Measurements from ENCODE around the gene RASA2. TPM values are rescaled to one million over a fixed set of nuclear protein-coding genes. Genes with fewer than 3 reads are reported as not detected.

Gene RASA2
- total and polyA plus RNA-seq, 2 experiments from 2014 or later = 16.6 to 28.6 TPM

- Histone ChIP-seq H3K4me3 (no peak overlapping the region), H3K27ac (ENCODE audit: low read depth) (no peak overlapping the region), H3K9me2 (ENCODE audit: insufficient read depth) (no peaks in the 10 kb centered on the region), H3K4me1 (ENCODE audit: insufficient read depth) (no peaks in the 10 kb centered on the region; the same call in 1 of the 2 replicates), H3K4me2 (no peak overlapping the region), H4K20me1 (replicated peaks; ENCODE audit: insufficient read depth) (no peaks in the 10 kb centered on the region), H3K36me3 (ENCODE audit: insufficient read depth) (no peaks in the 10 kb centered on the region), H3K79me2 (replicated peaks; ENCODE audit: insufficient read depth) (no peaks in the 10 kb centered on the region), H3F3A (replicated peaks; ENCODE audit: low read depth) (no peaks in the 10 kb centered on the region), H2AFZ (no peak overlapping the region), H3K27me3 (ENCODE audit: insufficient read depth) (no peaks in the 10 kb centered on the region)
- TF ChIP-seq EZH2 (IDR thresholded peaks at IDR 0.05; ENCODE audit: low read depth, unreplicated experiment) = no peak
- no peak for TF ChIP-seq CTCF (conservative IDR thresholded peaks at IDR 0.05; ENCODE audit: low read depth in 2 of 2)
- no peak for TF ChIP-seq ZNF462 (CRISPR knock-in tag; IDR thresholded peaks at IDR 0.05)
- TF ChIP-seq REST (IDR thresholded peaks at IDR 0.05; ENCODE audit: unreplicated experiment) = no peak
- no peak for TF ChIP-seq ZNF114 (CRISPR knock-in tag; IDR thresholded peaks at IDR 0.05)
- no peak for TF ChIP-seq ZNF331 (CRISPR knock-in tag; IDR thresholded peaks at IDR 0.05; ENCODE audit: low read depth)
- no peak for TF ChIP-seq JUNB (IDR thresholded peaks at IDR 0.05; ENCODE audit: unreplicated experiment)
- no peak for TF ChIP-seq NANOG (IDR thresholded peaks at IDR 0.05; ENCODE audit: borderline replicate concordance)
- no peak for TF ChIP-seq STAT1 (IDR thresholded peaks at IDR 0.05; ENCODE audit: unreplicated experiment)
- no peak for TF ChIP-seq ETS1 (IDR thresholded peaks at IDR 0.05)
- TF ChIP-seq CREB1 (CRISPR knock-in tag; IDR thresholded peaks at IDR 0.05; ENCODE audit: low read depth) = no peak
- TF ChIP-seq POLR2AphosphoS5 (IDR thresholded peaks at IDR 0.05; ENCODE audit: low read depth) = no peak
- TF ChIP-seq EZH2phosphoT487 (IDR thresholded peaks at IDR 0.05; ENCODE audit: unreplicated experiment) = no peak
- H3K4me1 Mint-ChIP-seq = peaks cover 5% of the 10 kb centered on the region; the same call in 2 of the 3 replicates
- H3K27me3 Mint-ChIP-seq (ENCODE audit: insufficient read depth, low read depth, poor library complexity) = peaks cover 3% of the 10 kb centered on the region
- DNase-seq (ENCODE audit: low spot score) (no peak), ATAC-seq (no peak)
- H3K27ac Mint-ChIP-seq = no peak overlapping the region
- H3K36me3 Mint-ChIP-seq (ENCODE audit: low read depth) = no peaks in the 10 kb centered on the region
- no peak overlapping the region for H3K4me3 Mint-ChIP-seq
- no peaks in the 10 kb centered on the region for H3K9me3 Mint-ChIP-seq
Observed at GRCh38 chr3:141447383-141447782, 39.4 kb upstream of the RASA2 start.

All from GM23338 (cell line).